ENCODE measurements around the gene SH3RF3.

GRCh38 chr2:109231428-109231827 is 102.4 kb downstream of the SH3RF3 start:
- TF ChIP-seq POLR2AphosphoS5 (IDR thresholded peaks at IDR 0.05) (no peak), CTCF (IDR thresholded peaks at IDR 0.05) (no peak), POLR2A (IDR thresholded peaks at IDR 0.05) (no peak)
